ENCODE data around the gene PRKAA1.
"Not testable (repeated sequence)": the region's sequence is repeated elsewhere in the genome, so short reads cannot be mapped to it uniquely, and the experiment has no call there.

Gene PRKAA1

GRCh38 chr5:40720069-40720468 is 78.1 kb downstream of the PRKAA1 start:
- no peak for DNase-seq

GRCh38 chr5:40717281-40717680 is 80.9 kb downstream of the PRKAA1 start:
- DNase-seq = no peak

- no peak for DNase-seq
Measured at GRCh38 chr5:40716590-40716989, 81.6 kb downstream of the PRKAA1 start.

- no peak for DNase-seq
Measured at GRCh38 chr5:40716000-40716399, 82.2 kb downstream of the PRKAA1 start.

- no peak for DNase-seq
Measured at GRCh38 chr5:40714001-40714400, 84.2 kb downstream of the PRKAA1 start.

GRCh38 chr5:40710575-40710974 is 87.6 kb downstream of the PRKAA1 start:
- DNase-seq = not testable (repeated sequence)
